Measurements from ENCODE around the gene KCNJ4.

KCNJ4 gene

GRCh38 chr22:38455076-38455529, at the start of gene KCNJ4:
Gene KCNJ4, minus strand, starts transcription at chr22:38455199. Its CDS starts 27,067 bp downstream, at chr22:38428132.
- DNase-seq = no peak

- no peak for DNase-seq
Observed at GRCh38 chr22:38503021-38503420, 48.0 kb upstream of the KCNJ4 start.

GRCh38 chr22:38501797-38502672, 47.0 kb upstream of the KCNJ4 start:
- DNase-seq = no peak

- no peak for DNase-seq
Observed at GRCh38 chr22:38497869-38498268, 42.9 kb upstream of the KCNJ4 start.

GRCh38 chr22:38494939-38495338, 39.9 kb upstream of the KCNJ4 start:
- no peak for DNase-seq

GRCh38 chr22:38494498-38494897, 39.5 kb upstream of the KCNJ4 start:
- DNase-seq = peak; percentile 50

- no peak for DNase-seq
Observed at GRCh38 chr22:38491707-38492348, 36.8 kb upstream of the KCNJ4 start.

- no peak for DNase-seq
Observed at GRCh38 chr22:38490915-38491314, 35.9 kb upstream of the KCNJ4 start.

- DNase-seq = no peak
Observed at GRCh38 chr22:38490475-38490874, 35.5 kb upstream of the KCNJ4 start.

GRCh38 chr22:38489561-38490145, 34.7 kb upstream of the KCNJ4 start:
- DNase-seq = no peak

- no peak for DNase-seq
Observed at GRCh38 chr22:38489142-38489541, 34.1 kb upstream of the KCNJ4 start.

GRCh38 chr22:38487946-38488345, 32.9 kb upstream of the KCNJ4 start:
- no peak for DNase-seq

GRCh38 chr22:38485783-38486182, 30.8 kb upstream of the KCNJ4 start:
- DNase-seq = no peak

- DNase-seq = no peak
Observed at GRCh38 chr22:38484244-38484643, 29.2 kb upstream of the KCNJ4 start.

GRCh38 chr22:38482662-38483308, 27.8 kb upstream of the KCNJ4 start:
- no peak for DNase-seq

GRCh38 chr22:38481871-38482332, 26.9 kb upstream of the KCNJ4 start:
- no peak for DNase-seq

GRCh38 chr22:38481162-38481870, 26.3 kb upstream of the KCNJ4 start:
- DNase-seq = no peak

- DNase-seq = no peak
Observed at GRCh38 chr22:38479096-38479837, 24.3 kb upstream of the KCNJ4 start.

GRCh38 chr22:38477585-38477984, 22.6 kb upstream of the KCNJ4 start:
- no peak for DNase-seq

- no peak for DNase-seq
Observed at GRCh38 chr22:38474003-38474607, 19.1 kb upstream of the KCNJ4 start.

- DNase-seq = no peak
Observed at GRCh38 chr22:38471237-38471636, 16.2 kb upstream of the KCNJ4 start.

Measured in hematopoietic multipotent progenitor cell treated with erythropoietin and hydrocortisone succinate and interleukin-3 and kit ligand, for 4 days (in vitro differentiated cells).